Measurements from ENCODE around the gene WIF1.

WIF1 gene, protein sequence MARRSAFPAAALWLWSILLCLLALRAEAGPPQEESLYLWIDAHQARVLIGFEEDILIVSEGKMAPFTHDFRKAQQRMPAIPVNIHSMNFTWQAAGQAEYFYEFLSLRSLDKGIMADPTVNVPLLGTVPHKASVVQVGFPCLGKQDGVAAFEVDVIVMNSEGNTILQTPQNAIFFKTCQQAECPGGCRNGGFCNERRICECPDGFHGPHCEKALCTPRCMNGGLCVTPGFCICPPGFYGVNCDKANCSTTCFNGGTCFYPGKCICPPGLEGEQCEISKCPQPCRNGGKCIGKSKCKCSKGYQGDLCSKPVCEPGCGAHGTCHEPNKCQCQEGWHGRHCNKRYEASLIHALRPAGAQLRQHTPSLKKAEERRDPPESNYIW

DNA sequence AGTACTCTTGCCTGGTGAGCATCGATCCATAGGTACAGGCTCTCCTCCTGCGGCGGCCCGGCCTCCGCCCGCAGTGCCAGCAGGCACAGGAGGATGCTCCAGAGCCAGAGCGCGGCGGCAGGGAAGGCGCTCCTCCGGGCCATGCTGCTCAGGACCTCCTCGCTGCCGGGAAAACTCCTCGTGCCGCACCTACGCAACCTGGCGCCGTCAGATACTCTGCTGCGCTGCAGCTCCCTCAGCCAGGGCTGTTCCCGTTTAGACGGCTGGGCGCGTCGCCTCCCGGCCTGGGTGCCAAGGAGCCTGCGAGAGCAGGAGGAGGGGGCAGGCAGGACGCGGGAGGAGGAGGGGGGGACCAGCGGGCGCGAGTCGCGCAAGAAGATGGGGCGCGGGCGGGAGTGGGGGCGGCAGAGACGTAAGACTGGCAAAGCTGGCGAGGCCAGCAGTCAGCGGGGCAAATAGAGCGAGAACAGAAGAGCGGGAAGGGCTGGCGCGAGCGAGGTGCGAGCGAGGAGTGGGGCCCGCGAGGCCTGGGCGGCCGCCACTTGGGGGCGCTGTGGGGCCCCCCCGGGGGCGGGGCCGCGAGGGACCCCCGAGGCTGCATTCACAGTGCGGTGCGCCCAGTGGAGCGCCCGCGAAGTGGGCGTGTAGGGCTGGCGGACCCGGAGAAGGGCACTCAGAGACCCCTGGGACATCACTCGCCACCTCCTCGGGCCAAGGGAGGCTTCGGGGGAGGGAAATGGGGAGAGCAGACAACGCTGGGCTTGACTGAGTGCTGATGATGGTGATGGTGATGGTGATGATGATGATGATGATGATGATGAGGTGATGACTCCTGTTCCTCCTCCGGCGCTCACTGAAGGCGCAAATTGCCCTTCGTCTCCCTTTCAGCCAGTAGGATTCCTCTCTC, at the start of gene WIF1:
Gene WIF1 (minus strand): TSS at position 257 of the 907 bp plus-strand sequence. CDS start 114 bp downstream, at position 143.
- DNase-seq (ENCODE audit: low spot score) = no peak

DNA sequence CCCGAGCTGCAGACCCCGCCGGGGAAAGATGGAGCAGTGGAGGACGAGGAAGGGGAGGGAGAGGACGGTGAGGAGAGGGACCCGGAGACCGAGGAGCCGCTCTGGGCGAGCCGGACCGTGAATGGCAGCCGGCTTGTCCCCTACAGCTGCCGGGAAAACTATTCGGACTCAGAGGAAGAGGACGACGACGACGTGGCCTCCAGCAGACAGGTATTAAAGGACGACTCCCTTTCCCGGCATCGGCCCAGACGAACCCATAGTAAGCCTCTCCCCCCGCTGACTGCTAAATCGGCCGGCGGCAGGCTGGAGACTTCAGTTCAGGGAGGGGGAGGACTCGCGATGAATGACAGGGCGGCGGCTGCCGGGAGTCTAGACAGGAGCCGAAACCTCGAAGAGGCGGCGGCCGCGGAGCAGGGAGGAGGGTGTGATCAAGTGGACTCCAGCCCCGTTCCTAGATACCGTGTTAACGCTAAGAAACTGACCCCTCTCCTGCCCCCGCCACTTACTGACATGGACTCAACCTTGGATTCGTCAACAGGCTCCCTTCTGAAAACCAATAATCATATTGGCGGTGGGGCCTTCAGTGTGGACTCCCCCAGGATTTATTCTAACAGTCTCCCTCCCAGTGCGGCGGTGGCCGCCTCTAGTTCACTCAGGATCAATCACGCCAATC, 49.2 kb upstream of the WIF1 start:
- peak; percentile 41 for DNase-seq (ENCODE audit: low spot score)

DNA sequence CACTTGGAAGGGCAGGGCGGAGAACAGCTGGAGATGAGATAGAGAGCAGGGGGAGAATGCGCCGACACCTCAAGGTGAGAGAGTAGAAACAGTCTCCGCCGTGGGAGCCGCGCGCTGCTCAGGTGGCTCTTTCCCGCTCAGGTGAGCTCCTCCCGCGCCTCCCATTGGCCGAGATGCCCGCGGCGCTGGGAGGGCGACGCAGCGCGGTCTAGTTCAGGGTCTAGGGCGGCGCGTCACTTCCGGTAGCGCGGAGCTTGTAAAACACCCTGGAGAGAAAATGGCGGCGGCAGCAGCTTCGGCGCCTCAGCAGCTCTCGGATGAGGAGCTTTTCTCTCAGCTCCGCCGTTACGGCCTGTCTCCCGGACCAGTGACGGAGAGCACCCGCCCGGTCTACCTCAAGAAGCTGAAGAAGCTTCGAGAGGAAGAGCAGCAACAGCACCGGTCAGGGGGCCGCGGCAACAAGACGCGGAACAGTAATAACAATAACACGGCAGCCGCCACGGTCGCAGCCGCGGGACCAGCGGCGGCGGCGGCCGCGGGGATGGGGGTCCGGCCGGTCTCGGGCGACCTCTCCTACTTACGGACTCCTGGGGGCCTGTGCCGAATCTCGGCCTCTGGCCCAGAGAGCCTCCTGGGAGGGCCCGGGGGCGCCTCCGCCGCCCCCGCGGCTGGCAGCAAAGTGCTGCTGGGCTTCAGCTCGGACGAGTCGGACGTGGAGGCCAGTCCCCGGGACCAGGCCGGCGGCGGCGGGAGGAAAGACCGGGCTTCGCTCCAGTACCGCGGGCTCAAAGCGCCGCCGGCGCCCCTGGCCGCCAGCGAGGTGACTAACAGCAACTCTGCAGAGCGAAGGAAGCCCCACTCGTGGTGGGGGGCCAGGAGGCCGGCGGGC, 48.5 kb upstream of the WIF1 start, which contains the start of gene LEMD3:
Gene LEMD3 (plus strand): TSS at position 264 of the 889 bp plus-strand sequence. CDS start 14 bp downstream, at position 278.
- peak; percentile 93 for DNase-seq (ENCODE audit: low spot score)

DNA sequence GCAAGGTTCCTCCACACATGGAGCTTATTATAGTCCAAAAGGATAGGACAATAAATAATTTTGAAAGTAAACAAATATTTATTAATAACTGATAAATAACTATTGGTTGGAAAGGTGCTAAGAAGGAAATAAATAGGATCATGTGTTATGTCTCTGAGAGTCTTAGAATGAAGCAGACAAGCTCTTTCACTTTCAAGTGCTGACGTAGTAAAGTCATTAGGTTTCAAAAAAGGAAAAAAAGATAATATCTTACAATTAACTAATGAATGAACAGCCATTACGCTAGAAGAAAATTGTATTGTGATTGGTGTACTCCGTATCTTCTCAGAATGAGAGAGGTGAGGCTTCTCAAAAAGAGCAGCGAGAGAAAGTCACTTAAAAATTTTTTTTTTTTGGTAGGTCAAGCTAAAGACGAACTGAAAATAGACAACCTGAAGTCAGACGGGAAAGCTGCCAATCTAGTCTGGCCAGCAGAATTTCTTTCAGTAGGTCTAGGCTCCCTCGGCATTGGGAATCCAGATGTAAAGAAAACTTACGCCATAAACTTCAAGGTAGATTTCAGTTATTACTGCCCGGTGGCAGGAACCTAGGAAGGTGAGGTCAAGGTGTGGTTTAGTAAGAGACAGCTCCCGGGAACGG, 47.7 kb upstream of the WIF1 start:
- no peak for DNase-seq (ENCODE audit: low spot score)

DNA sequence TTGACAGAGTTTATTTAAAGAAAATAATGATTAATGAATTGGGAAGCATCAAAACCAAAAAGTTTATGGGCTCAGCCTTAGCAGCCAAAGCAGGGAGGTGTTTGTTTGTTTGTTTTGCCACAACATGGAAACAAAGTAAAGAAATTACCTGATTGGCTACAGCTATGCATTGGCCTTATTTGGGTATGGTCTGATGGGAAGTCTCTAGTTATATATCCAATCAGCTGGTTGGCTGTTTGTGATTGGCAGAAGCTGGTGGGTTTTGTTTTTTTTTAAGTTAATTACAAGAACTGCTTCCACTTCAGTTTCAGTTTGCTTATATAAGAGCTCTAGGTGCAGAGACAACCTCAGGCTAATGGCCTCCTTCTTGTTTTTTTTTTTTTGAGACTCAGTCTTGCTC, 43.7 kb upstream of the WIF1 start:
- DNase-seq (ENCODE audit: low spot score) = no peak

DNA sequence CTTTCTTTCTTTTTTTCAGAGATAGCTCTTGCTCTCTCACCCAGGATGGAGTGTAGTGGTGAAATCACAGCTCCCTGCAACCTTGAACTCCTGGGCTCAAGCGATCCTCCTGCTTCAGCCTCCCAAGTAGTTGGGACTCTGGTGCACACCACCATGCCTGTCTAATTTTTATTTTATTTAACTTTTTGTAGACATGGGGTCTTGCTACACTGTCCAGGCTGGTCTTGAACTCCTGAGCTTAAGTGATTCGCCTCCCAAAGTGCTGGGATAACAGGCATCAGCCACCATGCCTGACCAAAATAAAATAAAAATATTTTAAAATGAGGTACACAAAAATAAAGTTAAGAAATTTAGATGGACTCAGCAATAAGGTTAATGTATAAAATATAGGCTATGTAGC, 43.1 kb upstream of the WIF1 start:
- no peak for DNase-seq (ENCODE audit: low spot score)

DNA sequence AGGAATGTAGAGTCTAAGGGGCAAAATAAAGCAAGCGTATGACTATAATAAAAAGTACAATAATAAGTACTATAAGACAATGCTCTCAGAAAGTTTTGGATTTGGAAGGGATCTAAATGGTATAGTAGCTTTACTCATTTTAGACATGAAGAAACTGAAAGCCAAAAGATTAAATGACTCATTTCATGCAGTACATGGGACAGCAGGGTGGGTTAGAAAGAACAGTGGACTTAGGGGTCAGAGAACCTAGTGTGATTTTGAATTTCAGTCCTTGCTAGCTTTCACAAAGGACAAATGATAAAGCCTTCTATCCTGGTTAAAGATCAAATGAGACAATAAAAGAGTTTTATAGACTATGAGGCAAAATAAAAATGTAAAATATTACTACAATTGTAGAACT, 41.5 kb upstream of the WIF1 start:
- no peak for DNase-seq (ENCODE audit: low spot score)

DNA sequence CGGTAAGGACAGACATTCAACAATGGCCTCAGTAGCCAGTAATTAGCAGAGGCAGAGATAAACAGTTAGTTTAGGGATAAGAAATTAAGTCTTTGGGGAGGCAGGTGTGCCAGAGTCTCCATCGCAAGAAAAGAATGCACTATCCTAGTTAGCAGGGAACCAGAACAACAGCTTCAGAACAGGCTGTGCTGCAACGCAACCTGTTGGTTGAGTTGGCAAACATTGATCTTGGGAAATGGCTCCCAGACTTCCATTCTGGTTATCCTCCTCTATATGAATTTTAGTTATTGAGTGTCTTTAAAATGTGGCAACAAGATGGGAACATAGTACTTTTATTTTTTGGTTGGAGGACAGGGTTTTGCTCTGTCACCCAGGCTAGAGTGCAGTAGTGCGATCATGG, 36.0 kb upstream of the WIF1 start:
- no peak for DNase-seq (ENCODE audit: low spot score)

DNA sequence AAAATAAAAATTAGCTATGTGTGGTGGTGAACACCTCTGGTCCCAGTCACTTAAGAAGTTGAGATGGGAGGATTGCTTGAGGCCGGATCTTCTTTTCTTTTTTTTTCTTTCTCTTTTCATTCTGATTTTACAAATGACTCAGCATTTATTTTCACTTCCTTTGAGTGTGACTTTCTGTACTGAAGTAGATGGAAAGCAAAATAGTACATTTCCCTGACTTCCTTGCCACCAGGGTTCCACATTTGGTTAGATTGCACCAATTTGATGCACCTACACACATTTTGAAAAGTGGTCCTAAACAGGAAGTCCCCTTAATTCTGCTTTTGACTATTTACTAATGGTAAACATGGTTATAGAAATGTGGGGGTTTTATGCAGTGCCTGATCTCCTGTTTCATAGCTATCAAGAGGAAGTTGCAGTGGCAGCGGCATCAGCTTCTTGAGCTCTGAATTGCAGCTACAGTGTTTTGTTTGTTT, 35.3 kb upstream of the WIF1 start:
- DNase-seq (ENCODE audit: low spot score) = peak; percentile 4

DNA sequence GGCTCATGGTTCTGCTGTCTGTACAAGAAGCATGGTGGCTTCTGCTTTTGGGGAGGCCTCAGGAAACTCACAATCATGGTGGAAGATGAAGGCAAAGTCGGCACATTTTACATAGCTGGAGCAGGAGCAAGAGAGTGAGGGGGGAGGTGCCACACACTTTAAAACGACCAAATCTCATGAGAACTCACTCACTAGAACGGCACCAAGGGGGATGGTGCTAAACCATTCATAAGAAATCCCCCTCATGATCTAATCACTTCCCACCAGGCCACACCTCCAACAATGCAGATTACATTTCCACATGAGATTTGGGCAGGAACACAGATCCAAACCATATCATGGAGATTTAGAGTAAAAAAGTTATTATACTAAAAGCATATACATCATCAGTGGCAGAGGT, 34.7 kb upstream of the WIF1 start:
- no peak for DNase-seq (ENCODE audit: low spot score)

DNA sequence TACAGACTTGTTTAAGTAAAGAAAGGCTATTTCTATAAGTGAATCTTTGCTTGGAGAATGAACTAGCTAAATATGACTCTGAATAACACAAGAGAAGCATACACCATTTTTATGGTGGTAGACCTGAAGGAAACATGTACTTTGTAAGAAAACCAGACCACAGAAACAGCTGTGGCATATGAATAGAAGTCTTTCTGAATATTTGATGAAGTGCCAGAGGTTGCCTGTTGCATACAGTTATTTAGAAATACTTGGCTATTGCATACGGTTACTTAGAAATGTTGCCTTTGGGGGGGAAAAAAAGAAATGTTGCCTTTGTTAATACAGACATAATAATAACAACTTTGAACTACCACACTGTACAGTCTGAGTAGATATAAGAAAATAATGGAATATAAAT, 31.5 kb upstream of the WIF1 start:
- DNase-seq (ENCODE audit: low spot score) = no peak

DNA sequence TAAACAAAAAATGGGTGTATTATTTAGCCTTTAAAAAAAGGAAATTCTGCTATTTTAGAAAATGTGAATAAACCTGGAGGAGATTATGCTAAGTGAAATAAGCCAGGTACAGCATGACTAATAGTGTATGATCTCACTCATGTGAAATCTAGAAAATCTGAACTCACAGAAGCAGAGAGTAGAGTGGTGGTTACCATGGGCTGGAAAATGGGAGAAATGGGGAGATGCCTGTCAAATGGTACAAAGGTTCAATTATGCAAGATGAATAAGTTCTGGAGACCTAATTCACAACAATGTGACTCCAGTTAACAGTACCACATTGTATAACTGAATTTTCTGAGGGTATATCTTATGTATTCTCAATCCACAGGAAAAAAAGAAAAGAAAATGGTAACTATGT, 30.9 kb upstream of the WIF1 start:
- DNase-seq (ENCODE audit: low spot score) = no peak

DNA sequence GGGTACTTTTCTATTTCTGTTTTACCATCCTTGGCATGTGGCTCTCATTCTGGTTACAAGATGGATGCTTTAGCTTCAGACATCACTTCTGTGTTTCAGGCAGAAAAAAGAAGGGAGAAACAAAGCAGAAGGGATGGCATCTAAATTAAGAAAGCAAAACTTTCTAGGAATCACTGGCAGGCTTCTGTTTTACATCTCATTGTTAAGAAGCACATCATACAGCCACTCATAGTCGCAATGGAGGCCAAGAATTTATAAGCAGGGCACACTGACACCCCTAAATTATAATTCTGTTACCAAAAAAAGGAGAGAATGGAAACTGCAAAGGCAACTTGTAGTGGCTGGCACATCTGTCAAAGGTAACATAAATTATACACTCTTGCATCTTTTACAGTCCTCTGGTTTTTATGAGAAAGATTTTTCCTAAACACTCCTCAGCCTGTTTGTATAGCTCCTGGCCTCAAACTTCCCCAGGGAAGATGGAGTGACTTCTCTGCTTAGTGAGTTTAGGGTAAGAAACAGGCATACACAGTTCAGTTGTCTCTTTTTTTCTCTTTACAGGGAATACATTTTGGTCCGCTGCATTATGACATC, 26.3 kb upstream of the WIF1 start:
- DNase-seq (ENCODE audit: low spot score) = no peak

DNA sequence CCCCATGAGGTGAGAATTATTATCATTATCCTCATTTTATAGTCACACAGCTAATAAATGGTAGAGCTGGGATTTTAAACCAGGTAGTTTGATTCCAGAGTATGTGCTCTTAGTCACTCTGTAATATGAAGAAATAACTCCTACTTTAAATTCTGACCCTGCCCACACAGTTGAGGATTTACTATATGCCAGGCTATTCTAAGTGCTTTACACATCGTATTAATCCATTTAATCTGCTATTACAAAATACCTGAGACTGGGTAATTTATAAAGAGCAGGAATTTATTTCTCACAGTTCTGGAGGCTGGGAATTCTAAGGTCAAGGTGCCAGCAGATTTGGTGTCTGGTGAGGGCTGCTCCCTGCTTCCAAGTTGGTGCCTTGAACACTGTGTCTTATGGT, 19.6 kb upstream of the WIF1 start:
- no peak for DNase-seq (ENCODE audit: low spot score)

DNA sequence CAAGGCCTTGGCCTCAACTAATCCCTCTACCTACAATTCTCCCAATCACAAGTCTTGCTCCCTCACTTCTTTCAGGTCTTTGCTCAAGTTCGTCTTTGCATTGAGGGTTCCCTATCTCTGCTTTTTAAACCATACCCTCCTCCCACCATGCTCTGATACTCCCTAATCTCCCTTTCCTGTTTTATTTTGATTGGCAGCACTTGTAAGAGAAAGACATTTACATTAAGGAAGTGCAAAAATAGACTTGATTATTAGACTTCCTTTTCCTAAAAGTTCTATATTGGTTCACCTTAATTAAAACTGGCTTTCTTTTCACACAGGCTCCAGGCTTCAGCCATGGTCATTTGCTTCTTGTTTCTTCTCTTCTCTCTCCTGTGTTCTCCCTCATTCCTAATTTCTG, 18.3 kb upstream of the WIF1 start:
- DNase-seq (ENCODE audit: low spot score) = no peak

DNA sequence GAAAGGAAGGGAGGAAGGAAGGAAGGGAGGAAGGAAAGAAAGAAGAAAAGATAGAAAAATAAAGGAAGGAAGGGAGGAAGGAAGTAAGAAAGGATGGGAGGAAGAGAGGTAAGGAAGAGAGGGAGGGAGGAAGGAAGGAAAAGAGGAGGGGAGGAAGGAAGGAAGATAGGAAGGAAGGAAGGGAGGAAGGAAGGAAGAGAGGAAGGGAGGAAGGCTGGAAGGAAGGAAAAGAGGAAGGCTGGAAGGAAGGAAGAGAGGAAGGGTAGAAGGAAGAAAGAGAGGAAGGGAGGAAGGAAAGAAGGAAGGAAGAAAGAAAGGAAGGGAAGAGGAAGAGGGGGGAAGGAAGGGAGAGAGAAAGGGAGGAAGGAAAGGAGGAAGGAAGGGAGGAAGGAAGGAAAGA, 12.8 kb upstream of the WIF1 start:
- DNase-seq (ENCODE audit: low spot score) = no peak

DNA sequence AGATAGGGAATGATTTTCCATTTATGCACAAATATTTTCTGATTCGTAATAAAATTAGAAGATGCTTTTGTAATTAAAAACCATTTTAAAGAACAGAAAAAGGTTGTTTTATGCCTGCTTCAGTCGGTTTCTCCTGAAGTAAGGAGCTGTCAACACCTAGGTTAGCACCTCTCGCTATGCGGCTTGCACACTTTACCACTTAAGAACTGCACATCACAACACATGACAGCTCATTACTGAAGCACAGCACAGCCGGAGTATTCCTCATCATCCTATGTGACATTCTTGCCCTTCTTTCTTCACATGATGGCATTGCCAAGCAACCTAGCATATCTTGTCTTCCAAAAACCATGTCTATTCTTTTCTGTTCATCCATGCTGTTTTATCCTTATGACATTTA, 5.4 kb upstream of the WIF1 start:
- no peak for DNase-seq (ENCODE audit: low spot score)

DNA sequence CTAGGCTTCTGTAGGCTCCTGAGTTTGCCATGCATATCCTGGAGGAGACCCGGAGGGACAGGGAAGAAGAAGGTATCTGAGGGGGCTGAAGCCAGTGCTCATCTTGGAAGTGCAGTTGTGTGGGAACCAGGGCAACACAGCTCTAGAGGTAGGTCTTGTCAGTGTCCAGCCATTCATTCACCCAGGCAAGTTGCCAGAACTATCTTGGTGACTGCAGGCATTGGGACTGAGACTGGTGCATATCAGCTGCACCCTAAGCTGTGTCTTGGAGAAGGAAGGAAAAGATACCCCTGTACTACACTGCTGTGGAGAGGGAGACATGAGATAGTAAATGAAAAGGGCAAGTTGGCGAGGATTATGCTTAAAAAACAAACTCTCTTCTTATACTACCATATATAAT, 4.9 kb upstream of the WIF1 start:
- no peak for DNase-seq (ENCODE audit: low spot score)

DNA sequence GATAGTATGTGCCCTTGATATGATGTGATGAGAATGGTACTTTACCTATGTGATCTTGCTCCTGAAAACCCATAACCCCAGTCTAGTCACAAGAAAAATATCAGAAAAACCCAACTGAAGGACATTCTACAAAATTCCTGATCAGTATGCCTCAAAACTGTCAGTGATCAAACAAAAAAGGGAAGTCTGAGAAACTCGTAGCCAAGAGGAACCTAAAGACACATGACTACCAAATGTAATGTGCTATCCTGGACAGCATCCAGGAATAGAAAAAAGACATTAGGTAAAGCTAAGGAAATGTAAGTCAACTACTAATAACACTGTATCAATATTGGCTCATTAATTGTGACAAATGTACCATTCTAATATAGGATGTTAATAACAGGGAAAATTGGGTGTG, 4.1 kb upstream of the WIF1 start:
- no peak for DNase-seq (ENCODE audit: low spot score)

DNA sequence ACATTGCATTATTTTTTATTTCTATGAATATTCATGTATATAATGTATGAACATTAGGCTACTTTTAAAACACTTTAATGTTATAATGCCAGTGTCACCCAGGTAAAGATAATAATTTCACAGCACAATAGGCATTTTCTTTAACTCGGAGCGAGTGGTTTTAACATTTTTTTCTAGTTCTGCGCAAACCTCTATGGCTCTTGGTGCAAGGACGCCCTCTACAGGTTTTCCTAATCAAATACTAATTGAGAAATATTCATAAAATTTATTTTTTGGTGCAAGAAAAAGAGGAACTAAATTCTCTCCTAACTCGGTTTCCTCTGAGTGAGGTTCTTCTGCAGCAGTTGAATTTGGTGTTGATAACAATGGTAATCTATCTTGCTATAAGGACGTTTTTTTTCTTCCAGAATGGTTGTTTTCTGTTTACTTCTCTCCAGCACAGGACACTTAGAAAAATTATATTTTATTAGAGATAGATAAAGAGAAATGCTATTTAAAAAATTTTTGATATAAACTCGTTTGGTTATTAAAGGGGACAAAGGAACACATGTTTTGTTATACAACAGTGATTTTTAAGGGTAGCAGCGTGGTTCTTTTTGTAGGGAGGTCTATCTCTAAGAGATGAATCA, 2.4 kb upstream of the WIF1 start:
- no peak for DNase-seq (ENCODE audit: low spot score)
